DOHH2 (cell line): ENCODE results near the gene EMILIN3.

ENCODE experiments used
- EZH2phosphoT487 ChIP-seq: fragments of 200-600 bp; sonication (generic); IDR thresholded peaks from 2 replicates; pipeline ENCODE4 v1.6.1; 2017; ENCODE audit warnings: borderline replicate concordance, mild to moderate bottlenecking, antibody characterized with exemption, low read length, moderate library complexity, mixed read lengths
- TF ChIP-seq, protein P1 (sequence below): fragments of 200-600 bp; sonication (generic); IDR thresholded peaks from one replicate; pipeline ENCODE4 v1.5.1; 2014; ENCODE audit warnings: antibody characterized with exemption, mild to moderate bottlenecking, low read depth, low read length; ENCODE audit not compliant: poor library complexity, severe bottlenecking

- TF ChIP-seq, protein P1, sequence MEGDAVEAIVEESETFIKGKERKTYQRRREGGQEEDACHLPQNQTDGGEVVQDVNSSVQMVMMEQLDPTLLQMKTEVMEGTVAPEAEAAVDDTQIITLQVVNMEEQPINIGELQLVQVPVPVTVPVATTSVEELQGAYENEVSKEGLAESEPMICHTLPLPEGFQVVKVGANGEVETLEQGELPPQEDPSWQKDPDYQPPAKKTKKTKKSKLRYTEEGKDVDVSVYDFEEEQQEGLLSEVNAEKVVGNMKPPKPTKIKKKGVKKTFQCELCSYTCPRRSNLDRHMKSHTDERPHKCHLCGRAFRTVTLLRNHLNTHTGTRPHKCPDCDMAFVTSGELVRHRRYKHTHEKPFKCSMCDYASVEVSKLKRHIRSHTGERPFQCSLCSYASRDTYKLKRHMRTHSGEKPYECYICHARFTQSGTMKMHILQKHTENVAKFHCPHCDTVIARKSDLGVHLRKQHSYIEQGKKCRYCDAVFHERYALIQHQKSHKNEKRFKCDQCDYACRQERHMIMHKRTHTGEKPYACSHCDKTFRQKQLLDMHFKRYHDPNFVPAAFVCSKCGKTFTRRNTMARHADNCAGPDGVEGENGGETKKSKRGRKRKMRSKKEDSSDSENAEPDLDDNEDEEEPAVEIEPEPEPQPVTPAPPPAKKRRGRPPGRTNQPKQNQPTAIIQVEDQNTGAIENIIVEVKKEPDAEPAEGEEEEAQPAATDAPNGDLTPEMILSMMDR = no peak
- TF ChIP-seq EZH2phosphoT487 = no peak
These were observed 46.2 kb downstream of the EMILIN3 start for GRCh38 chr20:41320441-41320840.
